Stimulated activated CD8-positive, alpha-beta memory T cell treated with anti-CD3 and anti-CD28 coated beads, Interleukin-7, amount 100 ng/mL, for 1 hour (primary cell): Measurements from ENCODE around the gene ATP8A2.
"Not testable (repeated sequence)": the region's sequence is repeated elsewhere in the genome, so short reads cannot be mapped to it uniquely, and the experiment has no call there.

Source experiments
- DNase-seq, 2 donors: peaks; one replicate each; pipeline ENCODE4 v3.0.0-alpha.2; 2020; ENCODE audit warnings: low read depth in 2 of 2

The ATP8A2 gene

DNA sequence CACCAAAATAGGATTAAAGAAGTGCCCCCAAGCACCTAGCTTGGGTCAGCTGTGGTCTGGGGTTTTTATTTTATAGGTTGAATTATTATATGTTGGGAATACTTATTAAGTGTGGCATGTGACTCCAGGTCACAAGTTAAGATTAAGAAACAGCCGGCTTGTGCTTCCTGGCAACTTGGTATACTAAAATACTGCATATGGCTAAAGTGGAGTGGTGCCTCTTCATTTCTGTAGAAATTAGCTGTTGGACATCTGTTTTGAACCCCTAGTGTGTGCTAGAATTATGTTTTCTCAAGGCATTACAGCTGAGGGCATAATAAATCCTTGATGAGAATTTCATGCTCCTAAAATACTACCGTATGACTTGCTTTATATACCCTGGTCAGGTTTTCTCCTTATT lies 393.5 kb downstream of the ATP8A2 start:
- no peak for DNase-seq

DNA sequence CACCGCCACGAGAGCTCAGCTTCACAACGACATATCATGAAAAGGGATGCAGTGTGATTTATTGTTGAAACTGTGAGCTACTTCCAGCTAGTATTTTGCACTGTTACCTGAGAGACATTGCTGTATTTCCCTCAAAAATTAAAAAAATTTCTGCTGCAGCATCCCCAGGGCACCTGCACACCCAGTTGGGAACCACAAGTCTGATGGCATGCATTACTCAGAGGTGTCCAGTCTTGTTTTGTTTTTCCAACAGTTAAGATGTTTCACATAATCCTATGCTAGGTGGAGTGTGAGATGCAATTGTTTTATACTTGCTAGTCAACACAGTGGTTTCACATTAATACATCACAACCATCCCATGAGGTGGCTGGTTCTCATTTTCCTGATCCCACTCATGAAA lies 394.8 kb downstream of the ATP8A2 start:
- no peak for DNase-seq

- no peak for DNase-seq
Measured at GRCh38 chr13:25766991-25767390, 395.2 kb downstream of the ATP8A2 start.

DNA sequence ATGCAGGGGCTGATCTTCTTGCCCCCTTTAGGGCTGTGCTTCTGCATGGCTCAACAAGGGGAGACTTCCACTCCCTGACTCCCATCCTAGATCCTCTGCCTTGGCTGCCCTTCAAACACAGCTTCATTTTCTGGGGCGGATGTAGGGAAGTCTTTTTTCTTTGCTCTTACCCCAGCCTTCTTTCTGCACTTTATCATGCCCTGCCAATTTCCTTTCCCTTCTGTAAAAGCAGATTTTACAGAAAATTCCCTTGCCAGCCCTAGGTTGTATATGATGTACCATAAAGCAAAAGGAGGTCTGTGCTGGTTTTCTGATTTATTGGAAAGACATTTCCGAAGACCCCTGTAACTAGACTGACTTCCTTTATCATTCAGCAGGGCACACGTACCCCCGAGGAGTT lies 396.6 kb downstream of the ATP8A2 start:
- no peak for DNase-seq

GRCh38 chr13:25768838-25769237 lies 397.1 kb downstream of the ATP8A2 start:
- DNase-seq, result no peak

DNA sequence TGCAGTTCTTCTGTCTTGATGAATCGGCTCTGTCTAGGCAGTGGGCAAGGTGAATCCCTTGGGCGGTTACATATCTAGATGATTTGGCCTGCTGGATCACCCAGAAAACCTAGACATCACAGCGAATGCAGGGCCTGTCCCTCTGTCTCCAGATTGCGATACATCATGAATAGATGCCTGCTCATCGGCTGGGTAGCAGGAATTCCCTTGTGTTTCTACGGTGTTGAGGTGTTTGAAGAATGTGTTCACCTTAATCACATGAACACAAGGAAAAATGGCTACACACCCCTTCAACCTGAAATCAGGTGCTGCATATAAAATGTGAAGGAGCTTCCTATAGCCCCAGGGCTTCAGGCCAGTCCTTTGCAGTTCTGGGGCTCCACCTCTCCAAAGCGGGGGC lies 398.8 kb downstream of the ATP8A2 start:
- no peak for DNase-seq

- DNase-seq, result no peak
Measured at GRCh38 chr13:25771202-25771601, 399.4 kb downstream of the ATP8A2 start.

GRCh38 chr13:25771641-25772478 lies 400.1 kb downstream of the ATP8A2 start:
- DNase-seq, result no peak

- DNase-seq, result not testable (repeated sequence)
Measured at GRCh38 chr13:25772534-25772933, 400.8 kb downstream of the ATP8A2 start.

DNA sequence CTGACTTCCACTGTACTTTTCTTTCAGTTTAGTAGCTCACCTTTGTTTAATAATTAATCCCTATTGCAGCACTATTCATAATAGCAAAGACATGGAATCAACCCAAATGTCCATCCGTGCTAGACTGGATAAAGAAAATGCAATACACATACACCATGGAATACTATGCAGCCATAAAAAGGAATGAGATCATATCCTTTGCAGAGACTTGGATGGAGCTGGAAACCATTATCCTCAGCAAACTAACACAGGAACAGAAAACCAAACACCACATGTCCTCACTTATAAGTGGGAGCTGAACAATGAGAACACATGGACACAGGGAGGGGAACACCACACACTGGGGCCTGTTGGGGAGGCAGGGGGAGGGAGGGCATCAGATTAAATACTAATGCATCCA lies 402.3 kb downstream of the ATP8A2 start:
- DNase-seq, result not testable (repeated sequence)

DNA sequence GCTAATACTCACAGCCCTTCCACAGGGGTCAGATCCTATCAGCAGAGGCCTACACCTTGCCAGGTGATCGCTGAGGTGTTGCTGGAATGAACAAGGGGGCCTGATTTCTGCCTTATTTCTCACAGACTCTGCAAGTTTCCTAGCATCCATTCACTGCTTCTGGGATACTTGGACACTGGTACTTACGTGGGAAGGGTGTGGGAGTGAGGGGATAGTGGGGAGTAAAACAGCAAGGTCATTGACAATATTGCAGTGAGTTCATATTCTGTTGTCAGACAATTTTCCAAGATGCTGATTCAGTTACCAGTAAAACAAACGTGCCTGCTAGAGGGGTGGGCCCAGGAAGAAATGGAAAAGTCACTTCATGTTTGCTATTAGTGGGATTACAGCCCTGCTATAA lies 403.5 kb downstream of the ATP8A2 start:
- no peak for DNase-seq

- no peak for DNase-seq
Measured at GRCh38 chr13:25775986-25776385, 404.2 kb downstream of the ATP8A2 start.

GRCh38 chr13:25776722-25777121 lies 404.9 kb downstream of the ATP8A2 start:
- no peak for DNase-seq

GRCh38 chr13:25777509-25777908 lies 405.7 kb downstream of the ATP8A2 start:
- DNase-seq, result no peak

DNA sequence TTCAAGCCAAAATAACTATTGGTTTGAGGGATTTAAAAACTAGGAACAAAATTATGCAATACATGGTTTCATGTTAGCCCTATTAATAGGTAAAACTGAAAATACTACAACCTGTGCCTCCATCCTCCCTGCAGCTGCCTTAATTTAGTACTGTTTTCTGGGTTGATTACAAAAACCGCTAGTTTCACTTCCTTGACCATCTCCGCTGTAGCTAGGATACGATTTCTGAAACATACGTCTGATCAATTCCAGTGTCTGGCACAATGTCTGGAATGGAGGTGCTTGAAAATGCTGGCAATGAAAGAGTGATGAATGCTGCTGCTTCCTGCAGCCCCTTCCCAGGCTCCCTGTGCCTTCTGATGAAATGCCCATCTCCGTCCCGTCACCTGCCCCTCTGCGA lies 406.6 kb downstream of the ATP8A2 start:
- DNase-seq, result no peak

GRCh38 chr13:25778808-25779305 lies 407.1 kb downstream of the ATP8A2 start:
- DNase-seq, result no peak

DNA sequence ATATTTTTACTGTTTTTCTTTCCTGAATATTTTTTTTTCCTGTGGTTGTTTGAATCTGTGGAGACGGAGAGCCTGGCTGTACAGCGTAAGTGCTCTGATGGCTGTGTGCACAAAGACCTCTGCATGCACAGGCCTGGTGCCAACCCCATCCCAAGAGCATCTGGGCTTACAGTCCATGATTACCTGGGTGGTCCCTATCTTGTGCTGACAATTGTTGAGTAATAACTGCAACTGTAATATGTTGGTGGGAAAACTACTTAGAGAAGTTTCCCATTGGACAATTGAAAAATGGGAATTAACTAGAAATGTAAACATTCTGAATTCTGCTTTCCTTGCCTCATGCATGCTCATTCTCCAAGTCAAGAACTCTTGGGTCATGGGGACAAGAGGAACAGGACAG lies 411.3 kb downstream of the ATP8A2 start:
- DNase-seq, result no peak

DNA sequence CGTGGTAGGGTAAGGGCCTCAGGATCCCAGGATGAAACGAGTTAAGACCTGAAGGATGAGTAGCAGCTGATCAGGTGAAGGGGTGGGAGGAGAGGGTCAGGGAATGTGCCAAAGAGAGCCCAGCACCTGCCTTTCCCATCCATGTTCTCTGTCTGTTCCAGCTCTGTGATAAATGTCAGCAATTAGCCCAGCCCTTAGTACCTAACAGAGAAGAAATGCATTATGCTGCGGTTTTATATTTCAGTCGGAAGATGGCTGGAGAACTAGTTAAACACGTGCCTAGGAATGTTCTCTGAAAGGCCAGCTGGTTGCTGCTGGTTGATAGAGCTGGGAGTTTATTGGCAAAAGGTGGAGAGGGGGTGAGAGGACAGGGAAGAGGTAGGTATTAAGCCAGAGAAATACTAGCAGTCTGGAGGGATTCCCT lies 411.8 kb downstream of the ATP8A2 start:
- DNase-seq, result no peak

DNA sequence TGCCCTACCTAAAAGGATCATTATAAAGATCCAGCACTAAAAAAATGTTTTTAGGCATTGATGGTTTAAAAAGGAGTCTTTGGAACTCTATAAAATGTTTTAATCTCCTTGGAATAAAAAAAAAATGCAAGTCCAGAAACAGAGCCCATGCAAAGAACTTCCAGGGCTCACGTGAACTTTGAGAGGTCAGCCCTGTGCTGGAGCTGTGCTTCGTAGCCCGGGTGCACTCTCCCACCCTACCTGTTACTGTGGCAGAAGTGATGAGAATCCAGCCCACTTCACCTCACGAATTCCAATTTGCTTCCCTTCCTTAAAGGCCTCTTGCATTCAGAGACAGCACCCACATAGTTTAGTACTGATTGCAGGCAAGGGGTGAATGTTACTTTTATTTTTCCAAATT lies 412.3 kb downstream of the ATP8A2 start:
- no peak for DNase-seq

GRCh38 chr13:25790137-25790536 lies 418.4 kb downstream of the ATP8A2 start:
- not testable (repeated sequence) for DNase-seq

DNA sequence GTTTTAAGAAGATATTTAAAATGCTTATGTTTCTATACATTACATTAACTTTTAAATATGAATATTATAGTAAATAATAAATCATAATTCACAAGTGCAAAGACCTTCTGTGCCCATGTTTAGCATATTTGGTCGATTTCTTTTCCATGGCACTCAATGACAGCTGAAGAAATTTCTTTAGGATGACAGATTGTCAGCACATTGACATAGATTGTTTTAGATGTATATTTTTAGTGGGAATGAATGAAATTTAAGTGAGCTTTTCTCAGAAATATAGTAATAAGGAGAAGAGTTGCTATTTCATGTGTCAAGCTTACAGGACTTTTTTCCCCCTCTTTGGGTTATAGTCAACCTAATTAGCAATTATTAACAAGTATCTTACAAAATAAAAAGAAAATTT lies 423.5 kb downstream of the ATP8A2 start:
- DNase-seq, result no peak

DNA sequence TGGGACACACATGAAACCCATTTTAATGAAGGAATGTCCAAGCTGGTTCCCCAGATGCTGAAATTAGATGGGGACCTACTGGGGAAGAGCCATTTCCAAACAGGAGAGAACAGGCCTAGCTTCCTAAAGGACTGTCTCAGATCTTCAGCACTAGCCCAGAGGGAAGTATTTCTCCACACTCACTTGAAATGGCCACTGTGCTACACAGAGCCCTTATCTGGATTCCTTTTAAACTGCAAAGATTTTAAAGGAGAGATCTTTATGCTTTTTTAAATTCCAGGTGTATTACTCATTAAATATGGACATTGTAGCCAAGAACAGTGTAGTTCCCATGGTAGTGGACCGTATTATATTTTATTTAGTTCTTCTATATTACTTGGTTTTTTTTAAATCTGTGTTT lies 424.7 kb downstream of the ATP8A2 start:
- DNase-seq, result no peak

- DNase-seq, result no peak
Measured at GRCh38 chr13:25798998-25799397, 427.2 kb downstream of the ATP8A2 start.

DNA sequence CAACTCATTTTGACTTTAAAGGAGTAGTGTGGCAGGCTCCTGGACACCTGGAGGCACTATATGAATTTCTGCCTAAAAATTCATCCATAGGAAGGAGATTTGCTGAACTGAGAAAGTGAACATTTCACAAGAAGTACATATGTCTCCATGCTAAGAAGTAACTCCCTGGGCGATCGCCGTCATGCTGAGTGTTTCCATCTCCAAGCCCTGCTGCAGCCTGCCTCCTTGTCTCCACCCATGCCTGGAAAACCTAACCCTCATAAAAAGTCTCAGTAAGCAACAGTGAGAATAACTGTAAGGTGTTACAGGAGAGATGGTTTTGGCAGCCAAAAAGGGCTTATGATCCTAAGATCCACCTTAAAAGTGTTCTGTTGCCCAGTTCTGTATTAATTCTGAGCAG lies 428.7 kb downstream of the ATP8A2 start:
- DNase-seq, result no peak
